H9 (cell line): ENCODE data around the gene TTC9C. TPM values are rescaled to one million over a fixed set of nuclear protein-coding genes. Genes with fewer than 3 reads are reported as not detected.

Experiments used
- DNase-seq: peaks from one replicate; pipeline ENCODE4 v3.0.0-alpha.2; 2017
- H2AFZ ChIP-seq: one replicate; pipeline ENCODE4 v1.6.1; 2013; ENCODE audit warnings: mild to moderate bottlenecking, low read length, control low read depth, moderate library complexity
- H2AK5ac ChIP-seq: 2 replicates; pipeline ENCODE4 v1.6.1; 2013; ENCODE audit warnings: low read length, control low read depth, mixed read lengths; ENCODE audit not compliant: insufficient read length
- H2BK120ac ChIP-seq: one replicate; pipeline ENCODE4 v1.6.1; 2013; ENCODE audit warnings: low read depth, mild to moderate bottlenecking, low read length, control low read depth, inconsistent platforms; ENCODE audit not compliant: poor library complexity, severe bottlenecking
- H2BK12ac ChIP-seq: 2 replicates; pipeline ENCODE4 v1.6.1; 2013; ENCODE audit warnings: low read length, control low read depth, mixed read lengths, low read depth; ENCODE audit not compliant: insufficient read length
- H2BK15ac ChIP-seq: 2 replicates; pipeline ENCODE4 v1.6.1; 2013; ENCODE audit warnings: low read depth, low read length, control low read depth
- H2BK20ac ChIP-seq: one replicate; pipeline ENCODE4 v1.6.1; 2013; ENCODE audit warnings: low read depth, mild to moderate bottlenecking, low read length, control low read depth, inconsistent platforms; ENCODE audit not compliant: poor library complexity, severe bottlenecking
- H2BK5ac ChIP-seq: 2 replicates; pipeline ENCODE4 v1.6.1; 2013; ENCODE audit warnings: low read length, control low read depth, mixed read lengths; ENCODE audit not compliant: insufficient read length
- H3K14ac ChIP-seq: 2 replicates; pipeline ENCODE4 v1.6.1; 2013; ENCODE audit warnings: low read length, control low read depth; ENCODE audit not compliant: insufficient read depth
- H3K18ac ChIP-seq: 2 replicates; pipeline ENCODE4 v1.6.1; 2013; ENCODE audit warnings: low read depth, mild to moderate bottlenecking, mixed read lengths, low read length, control low read depth; ENCODE audit not compliant: insufficient read length
- H3K23ac ChIP-seq: 2 replicates; pipeline ENCODE4 v1.6.1; 2013; ENCODE audit warnings: low read length, control low read depth, mixed read lengths, low read depth; ENCODE audit not compliant: insufficient read length
- H3K23me2 ChIP-seq: 2 replicates; pipeline ENCODE4 v1.6.1; 2013; ENCODE audit warnings: low read depth, mild to moderate bottlenecking, mixed read lengths, low read length, control low read depth; ENCODE audit not compliant: insufficient read length, poor library complexity, severe bottlenecking
- H3K27ac ChIP-seq: 2 replicates; pipeline ENCODE4 v1.5.1; 2013; ENCODE audit warnings: low read length, control low read depth, mixed read lengths, low read depth; ENCODE audit not compliant: insufficient read length
- H3K27me3 ChIP-seq: 2 replicates; pipeline ENCODE4 v1.6.1; 2013; ENCODE audit warnings: low read length, control low read depth, inconsistent platforms; ENCODE audit not compliant: insufficient read depth
- H3K4ac ChIP-seq: 2 replicates; pipeline ENCODE4 v1.6.1; 2013; ENCODE audit warnings: low read depth, mild to moderate bottlenecking, control low read depth, inconsistent platforms, low read length, moderate library complexity
- H3K4me1 ChIP-seq: 2 replicates; pipeline ENCODE4 v1.6.1; 2013; ENCODE audit warnings: low read length, control low read depth, inconsistent platforms; ENCODE audit not compliant: insufficient read depth
- H3K4me2 ChIP-seq: 2 replicates; pipeline ENCODE4 v1.6.1; 2013; ENCODE audit warnings: low read length, control low read depth, mixed read lengths; ENCODE audit not compliant: insufficient read length, insufficient read depth
- H3K56ac ChIP-seq: 2 replicates; pipeline ENCODE4 v1.6.1; 2013; ENCODE audit warnings: low read depth, mild to moderate bottlenecking, mixed read lengths, low read length, control low read depth; ENCODE audit not compliant: insufficient read length
- H3K79me1 ChIP-seq: 2 replicates; pipeline ENCODE4 v1.6.1; 2013; ENCODE audit warnings: low read depth, mild to moderate bottlenecking, moderate library complexity, low read length, control low read depth, inconsistent platforms; ENCODE audit not compliant: insufficient read depth, poor library complexity, severe bottlenecking
- H3K79me2 ChIP-seq: 2 replicates; pipeline ENCODE4 v1.6.1; 2013; ENCODE audit warnings: low read length, control low read depth, inconsistent platforms; ENCODE audit not compliant: insufficient read depth
- H3K9ac ChIP-seq: 2 replicates; pipeline ENCODE4 v1.6.1; 2013; ENCODE audit warnings: low read length, control low read depth, mixed read lengths; ENCODE audit not compliant: insufficient read length; ENCODE audit errors: extremely low read depth
- H3K9me3 ChIP-seq: one replicate; pipeline ENCODE4 v1.6.1; 2013; ENCODE audit warnings: low read depth, low read length, inconsistent platforms; ENCODE audit not compliant: control insufficient read depth
- H3T11ph ChIP-seq: one replicate; pipeline ENCODE4 v1.6.1; 2013; ENCODE audit warnings: mild to moderate bottlenecking, low read length, control low read depth, inconsistent platforms
- H4K20me1 ChIP-seq: one replicate; pipeline ENCODE4 v1.6.1; 2013; ENCODE audit not compliant: control insufficient read depth, insufficient read length, insufficient read depth
- H4K5ac ChIP-seq: 2 replicates; pipeline ENCODE4 v1.6.1; 2013; ENCODE audit warnings: low read depth, mild to moderate bottlenecking, mixed read lengths, low read length, control low read depth; ENCODE audit not compliant: insufficient read length
- H4K8ac ChIP-seq: replicated peaks from 2 replicates; pipeline ENCODE4 v1.6.1; 2013; ENCODE audit warnings: low read length, control low read depth, mixed read lengths, low read depth; ENCODE audit not compliant: insufficient read length
- H4K91ac ChIP-seq: 2 replicates; pipeline ENCODE4 v1.6.1; 2013; ENCODE audit warnings: low read depth, mild to moderate bottlenecking, moderate library complexity, mixed read lengths, low read length, control low read depth; ENCODE audit not compliant: insufficient read length
- H3K27ac Mint-ChIP-seq, 3 experiments: 2 replicates in 2 of 3; 3 replicates in 1 of 3; pipeline ENCODE4 v1.8.0; 2020 to 2021; ENCODE audit warnings: mixed read lengths in 3 of 3, mild to moderate bottlenecking in 1 of 3, moderate library complexity in 1 of 3
- H3K27me3 Mint-ChIP-seq: 2 replicates; pipeline ENCODE4 v1.8.0; 2021; ENCODE audit warnings: low read depth, mild to moderate bottlenecking, moderate library complexity, mixed read lengths
- H3K36me3 Mint-ChIP-seq, 3 experiments: 2 replicates in 2 of 3; 3 replicates in 1 of 3; pipeline ENCODE4 v1.8.0; 2020 to 2021; ENCODE audit warnings: low read depth in 3 of 3, mixed read lengths in 3 of 3; ENCODE audit not compliant: insufficient read depth in 1 of 3
- H3K4me1 Mint-ChIP-seq, 2 experiments: 2 replicates each; pipeline ENCODE4 v1.8.0; 2020; ENCODE audit warnings: mixed read lengths in 2 of 2
- H3K4me3 Mint-ChIP-seq, 2 experiments: 2 replicates in 1 of 2; 3 replicates in 1 of 2; pipeline ENCODE4 v1.8.0; 2020 to 2021; ENCODE audit warnings: mild to moderate bottlenecking in 2 of 2, mixed read lengths in 2 of 2, moderate library complexity in 1 of 2
- H3K9me3 Mint-ChIP-seq, 2 experiments: 2 replicates in 1 of 2; 3 replicates in 1 of 2; pipeline ENCODE4 v1.8.0; 2020; ENCODE audit warnings: mild to moderate bottlenecking in 2 of 2, mixed read lengths in 2 of 2, moderate library complexity in 1 of 2
- WGBS: extraction: QIAGEN DNeasy Blood & Tissue Kit; methylation state at CpG from one replicate; pipeline ENCODE4 v1.1.7; 2013; ENCODE audit warnings: missing lambda C conversion rate, low lambda C conversion rate, mixed read lengths; ENCODE audit not compliant: insufficient read length; ENCODE audit errors: extremely low coverage; 5-methylcytosine and 5-hydroxymethylcytosine counted together
- total RNA-seq: library from RNA; stranded (reverse); gene quantifications from 2 replicates; pipeline ENCODE4 v1.2.1, GENCODE V29; 2021
- TF ChIP-seq, protein P1 (sequence below): fragments of 200-600 bp; sonication (generic); conservative IDR thresholded peaks from 3 replicates; pipeline ENCODE4 v1.8.0; 2021; ENCODE audit warnings: antibody characterized with exemption, mild to moderate bottlenecking

The TTC9C gene
- total RNA-seq, 1 experiment from 2014 or later: 33.4 TPM

DNA sequence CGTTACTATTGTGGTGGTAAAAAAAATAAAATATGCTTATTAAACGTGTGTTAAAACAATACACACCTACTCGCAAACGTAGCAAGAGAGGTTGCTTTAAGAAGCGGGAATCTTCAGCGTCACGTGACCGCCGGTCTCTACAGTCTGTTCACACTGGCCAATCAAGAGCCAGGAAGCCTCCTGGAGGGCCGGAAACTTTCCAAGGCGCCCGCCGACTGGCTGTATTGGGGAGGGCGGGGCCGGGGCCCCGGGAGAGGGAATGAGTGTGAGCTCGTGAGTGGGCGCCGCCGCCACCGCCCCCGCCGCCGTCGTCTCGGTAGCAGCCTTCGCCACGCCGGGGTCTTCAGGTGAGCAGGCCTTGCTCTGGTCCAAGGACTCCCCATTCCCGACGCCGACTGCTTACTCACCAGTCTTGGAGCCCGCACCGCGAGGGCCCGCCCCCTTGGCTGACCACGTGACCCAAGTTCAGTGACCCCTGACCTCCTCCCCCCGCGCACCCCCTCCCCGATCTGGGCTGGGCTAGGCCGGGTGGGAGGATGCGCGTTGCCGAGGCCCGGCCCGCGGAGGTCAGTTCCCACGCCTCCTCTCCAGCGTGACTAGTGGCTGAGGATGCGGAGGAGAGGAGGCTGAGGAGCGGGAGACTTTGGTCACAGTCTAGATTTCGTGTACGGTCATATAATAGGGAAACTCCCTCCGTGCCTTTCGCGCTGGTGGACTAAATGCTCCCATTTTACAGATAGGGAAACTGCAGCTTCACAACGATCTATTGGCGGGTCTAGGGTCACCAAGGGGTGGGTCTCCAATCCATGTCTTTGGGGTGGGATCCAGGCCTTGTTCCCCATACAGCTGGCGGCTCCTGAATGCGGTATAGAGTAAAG, 43.1 kb downstream of the TTC9C start, which contains the start of gene TAF6L:
TAF6L (plus strand) TSS at position 253 of the 878 bp plus-strand sequence. CDS start 4,388 bp downstream, outside the sequence.
- no peak within 1 kb of the TSS for H2BK5ac ChIP-seq
- H2BK20ac ChIP-seq: no peak within 1 kb of the TSS
- H3K4ac ChIP-seq: no peak within 1 kb of the TSS
- Mint-ChIP-seq H3K27ac (peak within 1 kb of the TSS; percentile 95 to 100 (median 98)), H3K27me3 (no peaks in the 10 kb centered on the region), H3K4me3 (peak within 1 kb of the TSS; percentile 87 to 94), H3K36me3 (peaks cover 18 to 38% (median 28%) of the 10 kb centered on the region in 3 experiments), H3K4me1 (peaks cover 16 to 19% of the 10 kb centered on the region in 2 experiments), H3K9me3 (no peaks in the 10 kb centered on the region; a peak in 1 of 5 replicates)
- H4K5ac ChIP-seq: no peak within 1 kb of the TSS
- H3K79me2 ChIP-seq: peaks cover 3% of the 10 kb centered on the region
- peak within 1 kb of the TSS; percentile 83; the same call in 1 of the 2 replicates for H3K14ac ChIP-seq
- no peaks in the 10 kb centered on the region for H3K9me3 ChIP-seq
- H4K8ac ChIP-seq: no peak within 1 kb of the TSS
- no peaks in the 10 kb centered on the region for H3K79me1 ChIP-seq
- peak within 1 kb of the TSS; percentile 20 for H3K27ac ChIP-seq
- no peak within 1 kb of the TSS for H4K91ac ChIP-seq
- peak; percentile 98 for DNase-seq
- H3T11ph ChIP-seq: no peak within 1 kb of the TSS
- no CpG with 5 or more reads among the region's 60 CpGs for WGBS
- no peak within 1 kb of the TSS for H3K23ac ChIP-seq
- H3K18ac ChIP-seq: peak within 1 kb of the TSS; percentile 90
- no peak within 1 kb of the TSS for H2AFZ ChIP-seq
- no peaks in the 10 kb centered on the region for H3K27me3 ChIP-seq
- H3K56ac ChIP-seq: no peak within 1 kb of the TSS
- TF ChIP-seq, protein P1, sequence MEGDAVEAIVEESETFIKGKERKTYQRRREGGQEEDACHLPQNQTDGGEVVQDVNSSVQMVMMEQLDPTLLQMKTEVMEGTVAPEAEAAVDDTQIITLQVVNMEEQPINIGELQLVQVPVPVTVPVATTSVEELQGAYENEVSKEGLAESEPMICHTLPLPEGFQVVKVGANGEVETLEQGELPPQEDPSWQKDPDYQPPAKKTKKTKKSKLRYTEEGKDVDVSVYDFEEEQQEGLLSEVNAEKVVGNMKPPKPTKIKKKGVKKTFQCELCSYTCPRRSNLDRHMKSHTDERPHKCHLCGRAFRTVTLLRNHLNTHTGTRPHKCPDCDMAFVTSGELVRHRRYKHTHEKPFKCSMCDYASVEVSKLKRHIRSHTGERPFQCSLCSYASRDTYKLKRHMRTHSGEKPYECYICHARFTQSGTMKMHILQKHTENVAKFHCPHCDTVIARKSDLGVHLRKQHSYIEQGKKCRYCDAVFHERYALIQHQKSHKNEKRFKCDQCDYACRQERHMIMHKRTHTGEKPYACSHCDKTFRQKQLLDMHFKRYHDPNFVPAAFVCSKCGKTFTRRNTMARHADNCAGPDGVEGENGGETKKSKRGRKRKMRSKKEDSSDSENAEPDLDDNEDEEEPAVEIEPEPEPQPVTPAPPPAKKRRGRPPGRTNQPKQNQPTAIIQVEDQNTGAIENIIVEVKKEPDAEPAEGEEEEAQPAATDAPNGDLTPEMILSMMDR: no peak
- H3K4me1 ChIP-seq: no peaks in the 10 kb centered on the region
- no peak within 1 kb of the TSS for H2BK12ac ChIP-seq
- no peak within 1 kb of the TSS for H2BK15ac ChIP-seq
- H2AK5ac ChIP-seq: no peak within 1 kb of the TSS
- H2BK120ac ChIP-seq: no peak within 1 kb of the TSS
- no peaks in the 10 kb centered on the region for H4K20me1 ChIP-seq
- peak within 1 kb of the TSS; percentile 74 for H3K9ac ChIP-seq
- peaks cover 3% of the 10 kb centered on the region for H3K23me2 ChIP-seq
- peak within 1 kb of the TSS; percentile 78 for H3K4me2 ChIP-seq
